Peyer's patch (tissue), 4 donors: ENCODE data around the gene MCTP1.

Experiments
- CTCF ChIP-seq, 6 experiments: fragments of 450-650 bp in 4 of 6; fragments of 200-600 bp in 2 of 6; sonication (generic) in 1 of 6; IDR thresholded peaks; one replicate each; pipeline ENCODE4 v1.5.1; 2017 to 2019; ENCODE audit warnings: antibody characterized with exemption in 6 of 6, mild to moderate bottlenecking in 3 of 6, moderate library complexity in 1 of 6
- POLR2A ChIP-seq, 2 donors: fragments of 450-650 bp; IDR thresholded peaks; one replicate each; pipeline ENCODE4 v1.5.1; 2017; ENCODE audit warnings: antibody characterized with exemption in 2 of 2, mild to moderate bottlenecking in 2 of 2, moderate library complexity in 2 of 2

- TF ChIP-seq POLR2A (IDR thresholded peaks at IDR 0.05) (no peak), CTCF (IDR thresholded peaks at IDR 0.05) (no peak)
Observed at GRCh38 chr5:94759961-94760360, 524.9 kb downstream of the MCTP1 start.
